Activated B cell treated with CpG ODN at 0.5 μM for 24 hours (primary cell): ENCODE data around the gene ESRRG. TPM values are rescaled to one million over a fixed set of nuclear protein-coding genes. Genes with fewer than 3 reads are reported as not detected.

Experiments used
- ATAC-seq: fragments of 200-7000 bp; cut with Tn5 transposase; one replicate; pipeline ENCODE4 v1.10.0; 2021; ENCODE audit warnings: low read depth, mild to moderate bottlenecking, moderate library complexity
- CTCF ChIA-PET: fragments of 350-600 bp; sonication (Branson Sonifier 250); formaldehyde crosslinking; loops from one replicate; lab custom pipeline; 2021; ENCODE audit warnings: antibody characterized with exemption; lab: Charles Lee
- POLR2A ChIA-PET: fragments of 350-600 bp; sonication (Branson Sonifier 250); formaldehyde crosslinking; loops from one replicate; lab custom pipeline; 2021; ENCODE audit warnings: antibody characterized with exemption; lab: Charles Lee
- DNase-seq: peaks from one replicate; pipeline ENCODE4 v3.0.0; 2022
- H3K27ac Mint-ChIP-seq: one replicate; pipeline ENCODE4 v1.8.0; 2020; ENCODE audit warnings: mixed read lengths
- H3K27me3 Mint-ChIP-seq: one replicate; pipeline ENCODE4 v1.8.0; 2021; ENCODE audit warnings: mixed read lengths
- H3K36me3 Mint-ChIP-seq: one replicate; pipeline ENCODE4 v1.8.0; 2021; ENCODE audit warnings: low read depth, mixed read lengths
- H3K4me1 Mint-ChIP-seq: one replicate; pipeline ENCODE4 v1.8.0; 2021; ENCODE audit warnings: mixed read lengths
- H3K4me3 Mint-ChIP-seq: one replicate; pipeline ENCODE4 v1.8.0; 2020; ENCODE audit warnings: mild to moderate bottlenecking, mixed read lengths
- H3K9me3 Mint-ChIP-seq: one replicate; pipeline ENCODE4 v1.8.0; 2020; ENCODE audit warnings: mixed read lengths
- intact Hi-C: fragments of 100-400 bp; cut with micrococcal nuclease; formaldehyde crosslinking; loops from one replicate; pipeline ENCODE4 v1.15.1; 2024
- total RNA-seq: library from RNA; stranded (reverse); gene quantifications from 2 replicates; pipeline ENCODE4 v1.2.3, GENCODE V29; 2022
- TF ChIP-seq, protein P1 (sequence below): fragments of 200-600 bp; IDR thresholded peaks from one replicate; pipeline ENCODE4 v1.8.0; 2022; ENCODE audit warnings: antibody characterized with exemption, mild to moderate bottlenecking

The ESRRG gene
- total RNA-seq, 1 donor from 2014 or later, result not detected

DNA sequence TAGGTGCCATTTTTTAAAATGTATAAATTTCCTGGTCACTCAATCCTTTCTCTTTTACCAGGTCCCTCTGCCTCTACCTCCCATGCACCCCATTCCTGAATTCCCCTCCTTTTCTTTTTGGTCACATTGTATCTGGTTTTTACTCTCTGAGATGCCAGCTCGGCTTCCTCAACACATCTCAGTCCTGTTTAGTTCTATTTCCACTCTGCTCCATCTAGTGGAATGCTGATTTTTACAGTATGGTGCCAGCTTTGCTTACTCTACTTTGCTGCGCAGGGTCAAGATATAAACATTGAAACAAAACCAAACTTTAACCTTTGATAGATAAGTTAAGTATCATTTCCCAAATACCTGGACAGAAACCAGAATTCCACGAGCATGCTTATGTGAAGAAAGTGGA is 96.0 kb downstream of the ESRRG start:
- intact Hi-C loops, result no loop called here
- CTCF ChIA-PET, result no interaction called here
- DNase-seq, result no peak
- POLR2A ChIA-PET, result no interaction called here
- Mint-ChIP-seq H3K9me3 (no peaks in the 10 kb centered on the region), H3K4me3 (no peak overlapping the region), H3K27me3 (peaks cover 2% of the 10 kb centered on the region), H3K36me3 (no peaks in the 10 kb centered on the region), H3K27ac (no peak overlapping the region), H3K4me1 (no peaks in the 10 kb centered on the region)
- TF ChIP-seq, protein P1, sequence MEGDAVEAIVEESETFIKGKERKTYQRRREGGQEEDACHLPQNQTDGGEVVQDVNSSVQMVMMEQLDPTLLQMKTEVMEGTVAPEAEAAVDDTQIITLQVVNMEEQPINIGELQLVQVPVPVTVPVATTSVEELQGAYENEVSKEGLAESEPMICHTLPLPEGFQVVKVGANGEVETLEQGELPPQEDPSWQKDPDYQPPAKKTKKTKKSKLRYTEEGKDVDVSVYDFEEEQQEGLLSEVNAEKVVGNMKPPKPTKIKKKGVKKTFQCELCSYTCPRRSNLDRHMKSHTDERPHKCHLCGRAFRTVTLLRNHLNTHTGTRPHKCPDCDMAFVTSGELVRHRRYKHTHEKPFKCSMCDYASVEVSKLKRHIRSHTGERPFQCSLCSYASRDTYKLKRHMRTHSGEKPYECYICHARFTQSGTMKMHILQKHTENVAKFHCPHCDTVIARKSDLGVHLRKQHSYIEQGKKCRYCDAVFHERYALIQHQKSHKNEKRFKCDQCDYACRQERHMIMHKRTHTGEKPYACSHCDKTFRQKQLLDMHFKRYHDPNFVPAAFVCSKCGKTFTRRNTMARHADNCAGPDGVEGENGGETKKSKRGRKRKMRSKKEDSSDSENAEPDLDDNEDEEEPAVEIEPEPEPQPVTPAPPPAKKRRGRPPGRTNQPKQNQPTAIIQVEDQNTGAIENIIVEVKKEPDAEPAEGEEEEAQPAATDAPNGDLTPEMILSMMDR, result no peak
- no peak for ATAC-seq

DNA sequence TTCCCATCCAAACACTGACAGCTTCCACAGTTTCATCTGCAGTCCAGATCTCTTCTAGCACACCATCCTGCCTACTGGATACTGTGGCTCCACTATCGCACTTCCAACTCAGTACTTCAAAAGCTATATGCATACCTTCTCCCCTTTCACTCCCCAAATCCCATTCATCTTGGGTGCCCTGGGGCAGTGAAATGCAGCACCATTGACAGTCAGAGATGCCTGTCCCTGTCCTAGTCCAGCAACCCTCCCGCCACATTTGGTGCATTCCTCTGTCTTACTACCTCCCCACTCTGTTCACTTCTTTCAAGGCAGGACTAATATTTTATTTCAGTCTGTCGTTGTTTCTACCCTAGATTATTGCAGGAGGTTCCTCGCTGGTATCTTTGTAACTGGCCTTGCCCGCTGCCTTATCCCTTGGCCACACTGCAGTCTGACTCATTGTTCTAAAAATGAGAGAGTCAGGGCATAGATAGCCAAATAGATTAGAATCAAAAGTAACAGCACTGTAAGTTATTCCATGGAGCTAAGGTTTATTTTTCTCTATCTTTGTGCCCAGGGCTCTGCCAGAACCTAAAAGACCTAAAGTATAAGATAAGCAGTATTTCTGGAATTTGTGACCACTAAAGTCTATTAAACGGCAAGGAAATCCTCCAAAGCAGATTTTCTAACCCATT is 96.7 kb downstream of the ESRRG start:
- Mint-ChIP-seq H3K27ac (no peak overlapping the region), H3K4me3 (no peak overlapping the region), H3K4me1 (no peaks in the 10 kb centered on the region), H3K36me3 (no peaks in the 10 kb centered on the region), H3K9me3 (no peaks in the 10 kb centered on the region), H3K27me3 (no peaks in the 10 kb centered on the region)
- ATAC-seq (no peak), DNase-seq (no peak)
- POLR2A ChIA-PET, result no interaction called here
- TF ChIP-seq, protein P1, result no peak
- intact Hi-C loops, result no loop called here
- CTCF ChIA-PET, result no interaction called here

DNA sequence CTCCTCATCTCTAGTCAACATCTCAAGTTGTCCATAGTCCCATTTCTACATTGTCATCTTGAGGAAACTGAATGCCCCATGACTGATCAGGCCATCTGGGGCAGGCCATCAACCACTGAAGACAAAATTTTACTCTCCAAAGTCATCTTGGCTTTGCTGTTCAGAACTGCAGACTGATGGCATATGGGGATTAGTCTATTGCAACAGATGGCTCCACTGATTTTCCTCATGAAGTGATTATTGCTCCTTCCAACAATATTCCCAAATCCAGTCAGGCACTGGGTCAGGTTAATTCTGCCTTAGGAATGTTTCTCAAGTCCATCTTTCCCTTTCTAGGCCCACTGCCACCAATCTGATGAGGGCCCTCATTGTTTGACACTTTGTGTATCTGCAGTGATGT is 101.7 kb downstream of the ESRRG start:
- no peaks in the 10 kb centered on the region for H3K4me1 Mint-ChIP-seq
- ATAC-seq (no peak), DNase-seq (no peak)
- no peaks in the 10 kb centered on the region for H3K9me3 Mint-ChIP-seq
- ChIA-PET POLR2A (no interaction called here), CTCF (no interaction called here)
- H3K4me3 Mint-ChIP-seq, result no peak overlapping the region
- H3K27ac Mint-ChIP-seq, result no peak overlapping the region
- H3K27me3 Mint-ChIP-seq, result no peaks in the 10 kb centered on the region
- H3K36me3 Mint-ChIP-seq, result no peaks in the 10 kb centered on the region
- intact Hi-C loops, result no loop called here
- TF ChIP-seq, protein P1, result no peak

DNA sequence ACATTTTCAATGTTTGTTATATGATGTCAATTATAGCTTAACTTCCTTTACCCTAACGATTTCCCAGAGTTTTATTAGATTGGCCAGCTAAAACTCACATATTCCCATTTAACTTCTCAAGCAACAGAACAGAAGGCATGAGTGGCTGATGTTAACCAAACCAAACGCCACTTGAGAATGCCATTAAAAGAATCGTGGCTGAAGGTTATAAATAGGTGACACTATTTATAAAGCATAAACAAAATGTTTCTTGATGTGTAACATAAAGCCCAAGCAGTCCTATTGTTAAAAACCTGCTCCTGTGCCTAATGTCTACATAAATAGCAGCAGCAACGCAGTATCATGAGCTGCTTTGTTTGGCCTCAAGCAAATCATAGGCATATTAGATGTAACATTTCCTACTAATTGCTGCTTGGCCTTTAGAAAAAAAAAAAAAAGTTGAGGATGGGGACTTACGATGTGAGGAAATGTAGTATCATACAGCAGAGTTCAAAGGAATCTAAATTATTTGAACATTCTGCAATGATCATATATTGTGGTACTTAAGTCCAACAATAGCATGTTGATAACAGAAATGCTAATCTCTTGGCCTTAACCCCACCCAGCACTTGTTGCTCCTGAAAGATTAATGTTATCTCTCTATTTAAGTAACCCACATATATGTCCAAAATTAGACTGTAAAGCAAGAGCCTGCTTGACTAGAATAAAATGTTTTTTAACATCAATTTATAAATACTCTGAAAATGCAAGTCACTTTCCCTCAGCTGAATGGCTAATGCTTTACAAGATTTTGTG is 106.0 kb downstream of the ESRRG start:
- H3K27ac Mint-ChIP-seq, result no peak overlapping the region
- no peaks in the 10 kb centered on the region for H3K36me3 Mint-ChIP-seq
- intact Hi-C loops, result no loop called here
- H3K27me3 Mint-ChIP-seq, result no peaks in the 10 kb centered on the region
- ChIA-PET CTCF (no interaction called here), POLR2A (no interaction called here)
- H3K9me3 Mint-ChIP-seq, result no peaks in the 10 kb centered on the region
- TF ChIP-seq, protein P1, result no peak
- no peaks in the 10 kb centered on the region for H3K4me1 Mint-ChIP-seq
- H3K4me3 Mint-ChIP-seq, result no peak overlapping the region
- no peak for DNase-seq
- no peak for ATAC-seq

DNA sequence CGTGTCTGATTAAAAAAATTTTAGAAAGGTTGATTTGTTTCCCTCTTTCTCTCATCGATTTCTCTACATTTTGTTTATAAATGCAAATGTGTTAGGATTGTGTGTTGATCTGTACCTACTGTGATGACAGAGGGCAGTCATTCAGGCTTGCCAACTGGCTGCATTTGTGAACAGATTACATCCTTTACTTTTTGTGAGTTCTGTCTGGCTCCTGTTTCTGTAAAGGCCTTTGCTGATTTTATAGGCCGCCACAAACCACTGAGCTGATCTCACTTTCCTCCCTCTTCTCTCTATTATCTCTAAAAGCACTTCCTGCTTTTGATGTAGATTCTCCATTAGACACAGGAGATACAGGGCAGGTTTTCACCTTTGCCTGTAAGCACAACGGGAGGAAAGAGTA is 106.8 kb downstream of the ESRRG start:
- CTCF ChIA-PET, result no interaction called here

More for the DNA sequence above, 106.8 kb downstream of the ESRRG start:
- intact Hi-C loops, result no loop called here
- Mint-ChIP-seq H3K4me1 (no peaks in the 10 kb centered on the region), H3K27ac (no peak overlapping the region), H3K4me3 (no peak overlapping the region), H3K36me3 (no peaks in the 10 kb centered on the region), H3K27me3 (no peaks in the 10 kb centered on the region), H3K9me3 (no peaks in the 10 kb centered on the region)
- TF ChIP-seq, protein P1, result no peak
- no peak for DNase-seq
- no peak for ATAC-seq
- POLR2A ChIA-PET, result no interaction called here
